HG03196 (cell line): Measurements from ENCODE around the gene KCNH1.
"Not testable (repeated sequence)": the region's sequence is repeated elsewhere in the genome, so short reads cannot be mapped to it uniquely, and the experiment has no call there.

Experiments
- ATAC-seq: cut with Tn5 transposase; IDR thresholded peaks from one replicate; pipeline ENCODE4 v1.9.1; 2021; ENCODE audit not compliant: unreplicated experiment

Gene KCNH1

DNA sequence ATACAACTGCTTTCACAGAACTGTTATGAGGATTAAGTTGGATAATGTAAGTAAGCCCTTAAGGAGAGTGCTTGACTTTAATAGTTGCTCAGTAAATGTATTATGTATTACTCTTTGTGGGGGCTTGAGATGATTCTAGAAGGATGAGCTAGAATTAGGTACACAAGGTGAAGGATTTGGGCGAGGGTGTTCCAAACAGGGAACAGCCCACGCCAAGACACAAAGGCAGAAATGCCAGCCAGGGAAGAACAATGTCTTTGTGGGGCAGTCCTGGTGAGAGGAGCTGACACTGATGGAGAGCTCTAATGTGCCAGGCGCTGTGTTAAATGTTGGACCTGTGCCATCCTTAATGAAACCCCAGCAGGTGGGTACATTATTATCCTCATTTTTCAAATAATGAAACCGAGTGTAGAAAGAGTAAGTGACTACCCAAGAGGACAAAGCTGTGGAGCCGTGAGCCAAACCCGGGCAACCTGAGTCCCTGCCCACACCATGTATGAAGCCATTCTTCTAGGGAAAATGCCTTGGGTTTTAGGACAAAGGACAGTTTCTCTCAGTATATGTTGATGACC, 442.8 kb downstream of the KCNH1 start:
- no peak for ATAC-seq

DNA sequence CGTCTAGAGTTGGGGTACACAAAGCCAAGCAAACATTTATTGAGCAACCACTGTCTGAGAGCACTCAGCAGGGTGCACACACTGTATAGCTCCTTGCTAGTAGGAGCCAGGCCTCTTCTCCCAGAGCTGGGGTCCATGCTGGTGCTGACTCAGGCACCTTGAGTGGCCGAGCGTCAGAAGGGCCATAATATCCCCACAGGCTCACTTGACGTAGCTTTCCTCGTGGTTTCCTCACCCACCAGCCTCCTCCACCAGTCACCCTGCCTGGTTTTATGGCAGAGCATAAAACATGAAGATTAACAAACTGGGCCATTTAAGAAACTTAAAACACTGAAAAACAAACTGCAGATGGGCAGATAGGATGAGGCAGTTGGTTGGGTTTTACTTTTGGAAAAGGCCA, 443.7 kb downstream of the KCNH1 start:
- ATAC-seq: no peak

DNA sequence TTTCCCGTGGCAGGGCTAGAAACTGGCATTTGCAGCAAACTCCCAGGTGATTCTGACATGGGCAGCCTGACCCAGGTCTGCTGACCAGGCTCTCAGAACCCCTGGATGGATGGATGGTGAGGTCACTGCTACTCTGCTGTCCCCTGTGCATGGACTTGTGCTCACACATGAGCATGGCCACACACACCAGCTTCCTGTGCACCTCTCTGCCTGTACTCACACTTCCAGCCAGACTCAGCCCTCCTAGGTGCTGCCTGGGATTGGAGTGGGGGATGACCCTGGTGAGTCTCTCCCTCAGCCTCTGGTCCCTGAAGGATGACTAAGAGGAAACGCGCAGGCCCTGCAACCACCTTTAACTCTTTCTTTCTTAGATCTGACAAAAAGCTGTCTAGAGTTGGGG, 444.1 kb downstream of the KCNH1 start:
- no peak for ATAC-seq

DNA sequence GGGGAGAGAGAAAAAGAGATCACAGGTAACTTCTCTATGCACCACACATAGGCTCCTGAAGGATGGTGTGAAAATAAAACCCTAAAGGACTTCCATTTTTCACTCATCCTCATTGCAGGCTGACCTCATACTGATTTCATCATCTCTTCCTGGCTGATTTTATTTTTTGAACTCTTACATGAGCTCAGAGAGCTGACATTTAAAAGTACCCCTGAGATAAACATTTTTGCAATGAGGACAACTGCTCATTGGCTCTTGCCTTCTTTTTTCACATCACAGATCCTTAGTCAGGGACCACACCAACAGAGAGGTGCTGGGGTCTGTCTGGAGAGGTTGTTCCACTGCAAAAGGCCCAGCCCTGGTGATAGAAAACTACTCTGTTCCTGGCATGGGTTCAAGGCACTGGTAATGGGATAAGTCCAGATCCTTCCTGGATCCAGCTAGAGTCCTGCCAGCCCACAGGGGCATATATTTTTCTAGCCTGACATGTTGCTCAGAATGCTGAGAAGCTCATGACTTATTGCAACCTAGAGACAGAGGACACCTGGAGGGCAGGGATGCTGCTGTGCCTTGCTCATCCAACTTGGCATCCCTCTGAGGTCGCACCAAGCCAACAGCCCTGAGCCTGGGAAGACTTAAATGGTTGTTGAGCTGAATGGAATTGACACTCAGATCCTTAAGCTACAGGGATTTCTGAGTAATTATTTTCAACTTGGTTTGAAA, 445.3 kb downstream of the KCNH1 start:
- no peak for ATAC-seq

- no peak for ATAC-seq
These were observed 446.2 kb downstream of the KCNH1 start for GRCh38 chr1:210687582-210688279.

- ATAC-seq: no peak
These were observed 447.1 kb downstream of the KCNH1 start for GRCh38 chr1:210686841-210687240.

GRCh38 chr1:210685295-210685650, 448.7 kb downstream of the KCNH1 start:
- no peak for ATAC-seq

DNA sequence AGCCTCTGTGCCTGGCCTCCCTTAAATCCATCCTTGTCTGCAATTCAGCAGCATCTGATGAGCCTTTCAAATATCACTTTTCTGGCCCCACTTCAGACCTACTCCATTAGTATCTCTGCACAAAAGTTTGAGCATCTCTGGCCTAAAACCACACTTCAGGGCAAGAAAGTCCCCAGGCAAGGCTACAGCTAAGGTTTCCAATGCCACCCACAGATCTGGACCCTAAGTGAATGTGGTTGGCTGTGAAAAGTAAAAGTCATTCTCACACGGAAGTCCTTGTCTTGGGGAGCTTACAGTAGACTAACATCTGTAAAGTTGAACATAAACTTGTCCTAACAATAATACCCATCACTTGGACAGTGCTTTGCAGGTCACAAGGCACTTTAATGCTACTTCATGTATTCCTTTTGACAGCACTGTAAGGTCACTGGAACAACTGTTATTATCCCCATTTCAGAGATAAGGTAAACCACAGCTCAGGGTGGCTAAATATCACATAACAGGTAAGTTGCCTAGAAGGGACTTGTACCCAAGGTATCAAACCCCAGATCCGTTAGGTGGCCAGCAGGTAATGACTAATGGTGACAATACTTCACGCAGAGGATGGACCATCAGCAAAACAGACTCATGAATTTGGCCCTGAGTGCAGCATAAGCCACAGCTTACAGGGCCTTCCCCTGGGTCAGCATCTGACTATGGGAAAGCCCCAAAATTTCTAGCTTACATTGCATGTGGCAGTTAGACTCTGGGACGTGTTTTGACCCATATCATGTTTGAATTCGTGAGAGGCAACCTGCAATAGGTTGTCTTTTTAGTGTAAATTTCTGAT, 449.3 kb downstream of the KCNH1 start:
- peak; percentile 64 for ATAC-seq

GRCh38 chr1:210683403-210684047, 450.4 kb downstream of the KCNH1 start:
- no peak for ATAC-seq

DNA sequence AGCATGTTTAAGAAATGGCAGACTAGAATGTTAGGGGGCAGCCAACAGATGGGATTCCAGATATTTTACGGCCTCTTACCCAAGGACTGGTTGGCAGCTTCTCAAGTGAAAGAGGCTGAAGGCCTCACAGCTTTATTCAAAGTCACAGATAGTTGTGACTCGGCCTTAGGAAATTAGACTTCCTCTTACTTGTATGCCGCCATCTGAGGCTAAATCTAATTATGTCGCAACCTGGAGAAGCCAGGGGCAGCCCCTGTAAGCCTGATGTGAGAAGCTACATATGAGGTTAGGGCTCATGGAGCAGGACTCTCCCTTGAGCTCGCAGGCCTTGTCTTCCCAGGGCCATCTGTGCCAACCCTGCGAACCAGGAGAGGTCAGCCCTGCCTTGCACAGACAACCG, 452.8 kb downstream of the KCNH1 start:
- no peak for ATAC-seq

DNA sequence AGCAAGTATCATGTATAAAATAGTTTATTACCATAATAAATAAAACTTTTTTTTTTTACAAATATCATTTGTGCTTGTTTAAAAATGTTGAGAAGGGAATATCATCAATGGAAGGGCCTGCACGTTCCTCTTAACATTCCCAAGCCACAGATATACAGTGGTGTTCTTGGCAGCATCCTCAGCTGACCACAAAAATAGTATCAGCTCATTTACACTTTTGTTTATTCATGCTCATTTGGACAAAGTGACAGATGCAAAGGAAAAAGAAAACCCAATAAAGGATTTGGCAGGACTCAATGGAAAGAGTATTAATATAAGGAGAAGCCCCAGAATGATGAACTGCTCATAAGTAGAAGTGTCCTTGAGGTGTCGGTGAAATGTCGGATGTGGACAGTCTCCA, 455.6 kb downstream of the KCNH1 start:
- no peak for ATAC-seq

DNA sequence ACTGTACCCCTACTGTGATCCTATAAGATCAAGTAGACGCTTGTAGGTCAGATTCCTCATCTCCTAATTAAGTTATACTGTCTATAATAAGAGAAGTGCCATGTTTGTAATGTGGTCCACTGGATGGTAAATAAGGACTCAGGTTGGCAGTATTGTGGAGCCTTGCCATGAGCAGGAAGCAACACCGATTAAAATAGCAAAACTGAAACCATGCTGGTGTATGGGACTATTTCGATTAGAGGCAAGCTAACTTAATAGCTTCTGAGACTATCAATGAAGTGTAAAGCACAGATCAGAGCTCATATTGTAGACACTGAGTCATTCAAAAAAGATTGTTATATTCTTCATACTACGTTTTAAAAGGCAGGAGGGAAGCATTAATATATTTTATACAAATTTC, 456.4 kb downstream of the KCNH1 start:
- peak; percentile 54 for ATAC-seq

DNA sequence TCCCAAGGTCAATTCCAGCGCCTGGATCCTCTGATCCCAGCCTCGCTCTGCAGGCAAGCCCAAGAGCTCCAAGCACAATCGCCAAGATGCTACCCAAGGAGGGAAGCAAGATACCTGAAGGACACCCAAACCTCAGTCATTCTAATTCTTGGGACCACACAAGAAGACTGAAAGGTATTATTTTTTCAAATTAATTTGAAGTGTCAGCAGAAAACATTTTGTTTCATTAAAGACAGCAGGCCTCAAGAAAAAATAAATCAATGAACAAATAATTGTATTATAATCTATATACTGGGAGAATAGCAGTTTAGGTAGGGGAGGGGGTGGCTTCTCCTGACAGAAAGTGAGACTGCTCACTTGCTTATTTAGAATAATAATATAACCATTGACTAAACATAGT, 457.4 kb downstream of the KCNH1 start:
- ATAC-seq: no peak

DNA sequence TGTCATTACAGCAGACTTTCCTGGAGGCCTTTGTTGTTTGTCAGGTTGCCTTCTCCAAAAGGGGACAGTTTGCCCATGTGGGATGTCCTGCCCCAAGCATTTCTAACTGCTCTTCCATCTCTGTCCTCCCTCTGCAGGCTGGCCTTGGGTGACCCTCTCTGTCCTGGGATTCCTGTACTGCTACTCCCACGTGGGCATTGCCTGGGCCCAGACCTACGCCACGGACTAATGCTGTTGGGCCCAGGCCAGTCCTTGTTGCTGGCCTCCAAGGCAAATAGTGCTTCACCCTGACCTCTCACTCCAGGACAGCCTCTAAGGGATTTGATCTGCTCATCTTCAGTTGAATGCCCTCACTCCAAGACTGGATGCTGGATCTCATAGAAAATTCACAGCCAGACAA, 459.8 kb downstream of the KCNH1 start:
- ATAC-seq: no peak

DNA sequence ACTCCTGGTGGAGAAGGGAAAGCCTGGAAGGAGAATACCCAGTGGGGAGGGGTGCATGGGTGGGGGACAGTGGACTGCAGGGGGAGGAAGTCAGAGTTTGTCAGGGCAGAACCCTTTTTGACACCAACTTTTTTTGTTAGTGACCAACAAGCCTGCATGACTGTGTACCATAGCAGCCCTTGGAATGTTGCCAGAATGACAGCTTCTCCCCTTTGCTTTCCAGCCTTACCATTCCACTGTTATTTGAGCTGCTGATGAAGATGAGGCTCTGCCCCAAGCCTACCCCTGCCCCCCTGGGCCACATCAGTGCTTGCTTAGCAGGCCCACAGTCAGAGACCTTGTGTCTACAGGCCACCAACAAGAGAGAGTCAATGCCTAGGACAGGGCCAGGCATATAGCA, 464.0 kb downstream of the KCNH1 start:
- no peak for ATAC-seq

- no peak for ATAC-seq
These were observed 470.0 kb downstream of the KCNH1 start for GRCh38 chr1:210663730-210664573.

DNA sequence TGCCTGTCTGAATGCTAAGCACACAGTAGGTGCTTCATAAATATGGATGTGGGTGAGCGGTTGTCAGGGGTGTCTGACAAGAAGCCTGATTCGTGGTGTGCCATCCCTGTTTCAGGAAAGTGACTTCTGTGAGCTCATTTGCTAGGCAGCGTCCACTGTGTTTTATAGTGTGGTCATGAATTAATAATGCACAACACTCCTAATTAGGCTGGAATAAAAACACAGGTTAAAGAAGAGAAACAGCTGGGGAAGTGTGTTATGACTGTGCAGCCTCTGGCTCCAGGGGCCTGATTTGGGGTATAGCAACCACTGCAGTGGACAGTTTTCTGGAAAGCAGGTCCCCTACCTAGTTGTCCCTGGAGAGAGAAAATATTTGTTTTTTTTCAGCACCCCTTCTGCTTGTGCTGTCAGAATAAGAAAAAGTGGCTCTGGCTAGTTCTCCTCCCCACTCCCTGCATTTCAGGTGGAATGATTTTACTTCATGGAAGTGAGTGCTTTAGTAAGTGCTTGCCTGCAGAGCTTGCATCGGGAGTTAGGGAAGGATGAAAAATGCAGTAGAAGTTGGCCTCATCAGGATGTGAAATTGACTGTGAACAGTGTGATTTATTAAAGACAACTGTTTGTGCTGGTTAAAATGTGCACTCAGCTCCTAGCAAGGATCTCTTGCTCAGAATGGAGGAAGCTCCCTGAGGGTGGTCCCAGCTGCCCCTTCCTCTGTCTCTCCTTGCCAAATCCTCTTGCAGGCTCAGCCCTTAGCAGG, 471.5 kb downstream of the KCNH1 start:
- no peak for ATAC-seq

- ATAC-seq: not testable (repeated sequence)
These were observed 472.4 kb downstream of the KCNH1 start for GRCh38 chr1:210661520-210661919.

- no peak for ATAC-seq
These were observed 476.1 kb downstream of the KCNH1 start for GRCh38 chr1:210657806-210658205.
